NB4 (cell line): ENCODE results near the gene TTLL5.

ENCODE experiments used
- DNase-seq: peaks from one replicate; pipeline ENCODE4 v3.0.0; 2010; ENCODE audit warnings: low read depth
- H3K4me3 ChIP-seq: one replicate; pipeline ENCODE4 v1.5.1; 2011; ENCODE audit warnings: mild to moderate bottlenecking, low read depth, low read length, moderate library complexity
- MYC ChIP-seq: IDR thresholded peaks from 2 replicates; pipeline ENCODE4 v1.6.1; 2011; ENCODE audit warnings: low read depth, low read length
- POLR2A ChIP-seq: IDR thresholded peaks from 2 replicates; pipeline ENCODE4 v1.6.1; 2011; ENCODE audit warnings: mild to moderate bottlenecking; ENCODE audit not compliant: insufficient read length; ENCODE audit errors: extremely low read depth
- TF ChIP-seq, protein P1 (sequence below): IDR thresholded peaks from one replicate; pipeline ENCODE4 v1.5.1; 2012; ENCODE audit warnings: low read depth, low read length
- TF ChIP-seq, protein P2 (sequence below): IDR thresholded peaks from 2 replicates; pipeline ENCODE4 v1.6.1; 2011; ENCODE audit warnings: low read depth, low read length

TTLL5 gene

DNA sequence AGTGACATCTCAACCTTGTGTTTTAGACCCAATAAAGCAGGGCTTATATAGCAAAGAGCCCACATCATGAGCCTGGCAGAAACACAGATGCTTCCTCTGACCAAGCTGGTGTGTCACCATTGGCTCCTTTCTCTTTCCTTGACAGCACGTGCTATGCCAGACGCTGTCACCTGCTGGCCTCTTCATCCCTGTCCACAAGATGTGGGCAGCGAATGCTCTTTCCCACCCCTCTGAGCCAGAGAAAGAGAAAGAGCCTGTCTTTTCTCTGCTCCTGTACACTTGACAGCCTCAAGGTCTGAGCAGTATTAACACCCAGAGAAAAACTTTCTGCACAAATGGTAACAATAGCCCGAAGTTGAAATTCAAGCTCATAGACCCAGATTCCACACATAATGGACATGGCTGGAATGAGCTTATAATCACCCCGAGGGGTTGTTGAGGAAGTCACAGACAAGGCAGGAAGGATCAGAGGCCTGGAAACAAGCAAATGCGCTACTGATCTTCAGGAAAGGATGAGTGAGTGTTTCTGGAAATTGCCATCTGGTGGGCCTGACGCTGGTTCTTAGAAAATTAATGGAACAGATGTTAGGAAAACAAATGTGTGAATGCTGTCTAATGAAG, 311.9 kb downstream of the TTLL5 start:
- no peak for DNase-seq
- TF ChIP-seq POLR2A (no peak), MYC (no peak)
- TF ChIP-seq, protein P1, sequence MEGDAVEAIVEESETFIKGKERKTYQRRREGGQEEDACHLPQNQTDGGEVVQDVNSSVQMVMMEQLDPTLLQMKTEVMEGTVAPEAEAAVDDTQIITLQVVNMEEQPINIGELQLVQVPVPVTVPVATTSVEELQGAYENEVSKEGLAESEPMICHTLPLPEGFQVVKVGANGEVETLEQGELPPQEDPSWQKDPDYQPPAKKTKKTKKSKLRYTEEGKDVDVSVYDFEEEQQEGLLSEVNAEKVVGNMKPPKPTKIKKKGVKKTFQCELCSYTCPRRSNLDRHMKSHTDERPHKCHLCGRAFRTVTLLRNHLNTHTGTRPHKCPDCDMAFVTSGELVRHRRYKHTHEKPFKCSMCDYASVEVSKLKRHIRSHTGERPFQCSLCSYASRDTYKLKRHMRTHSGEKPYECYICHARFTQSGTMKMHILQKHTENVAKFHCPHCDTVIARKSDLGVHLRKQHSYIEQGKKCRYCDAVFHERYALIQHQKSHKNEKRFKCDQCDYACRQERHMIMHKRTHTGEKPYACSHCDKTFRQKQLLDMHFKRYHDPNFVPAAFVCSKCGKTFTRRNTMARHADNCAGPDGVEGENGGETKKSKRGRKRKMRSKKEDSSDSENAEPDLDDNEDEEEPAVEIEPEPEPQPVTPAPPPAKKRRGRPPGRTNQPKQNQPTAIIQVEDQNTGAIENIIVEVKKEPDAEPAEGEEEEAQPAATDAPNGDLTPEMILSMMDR, result no peak
- TF ChIP-seq, protein P2, sequence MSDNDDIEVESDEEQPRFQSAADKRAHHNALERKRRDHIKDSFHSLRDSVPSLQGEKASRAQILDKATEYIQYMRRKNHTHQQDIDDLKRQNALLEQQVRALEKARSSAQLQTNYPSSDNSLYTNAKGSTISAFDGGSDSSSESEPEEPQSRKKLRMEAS, result no peak
- H3K4me3 ChIP-seq, result no peak overlapping the region

DNA sequence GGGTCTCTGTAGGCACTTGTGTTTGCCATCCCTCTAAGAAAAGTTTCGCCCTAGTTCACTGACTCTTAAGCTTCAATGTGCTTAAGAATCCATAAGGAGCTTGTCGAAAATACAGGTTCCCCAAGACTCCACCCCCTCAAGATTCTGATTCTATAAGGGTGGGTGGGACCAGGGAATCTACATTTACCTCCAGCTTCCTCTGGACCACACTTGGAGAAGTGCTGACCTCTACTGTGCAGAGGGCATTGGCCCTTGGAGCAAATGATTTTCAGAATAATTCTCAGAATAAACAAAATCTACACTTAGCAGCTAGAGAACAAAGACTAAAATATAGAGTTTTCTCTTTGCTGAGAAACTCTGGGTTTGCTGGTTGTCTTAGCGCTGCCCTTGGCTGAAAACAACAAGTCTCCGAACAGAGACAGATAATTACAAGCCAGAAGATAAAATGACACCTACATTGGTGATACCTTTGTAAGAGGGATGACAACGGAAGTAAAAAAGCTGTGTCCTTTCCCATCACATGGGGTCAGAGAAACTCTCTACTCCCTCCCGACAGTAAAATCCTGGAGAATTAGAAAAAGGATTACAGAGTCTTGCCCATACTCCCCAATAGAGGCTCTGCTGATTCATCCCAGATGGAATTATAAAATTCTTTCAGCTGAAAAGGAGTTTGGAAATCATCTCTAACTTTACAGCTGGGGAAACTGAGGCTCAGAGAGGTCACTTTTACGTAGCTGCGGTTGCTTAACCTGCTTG, 316.0 kb downstream of the TTLL5 start:
- no peak overlapping the region for H3K4me3 ChIP-seq
- no peak for DNase-seq
- TF ChIP-seq, protein P2, result no peak
- TF ChIP-seq POLR2A (no peak), MYC (no peak)
- TF ChIP-seq, protein P1, result no peak

GRCh38 chr14:75977582-75977943, 316.5 kb downstream of the TTLL5 start:
- TF ChIP-seq MYC (no peak), POLR2A (no peak)
- TF ChIP-seq, protein P2, result no peak
- TF ChIP-seq, protein P1, result no peak
- no peak for DNase-seq
- H3K4me3 ChIP-seq, result no peak overlapping the region

- no peak for DNase-seq
- H3K4me3 ChIP-seq, result no peak overlapping the region
- no peak for TF ChIP-seq POLR2A
Measured at GRCh38 chr14:75978249-75978731, 317.2 kb downstream of the TTLL5 start.

GRCh38 chr14:75979071-75979571, 318.1 kb downstream of the TTLL5 start:
- DNase-seq, result peak; percentile 19
- TF ChIP-seq, protein P2, result no peak
- TF ChIP-seq POLR2A (no peak), MYC (no peak)
- TF ChIP-seq, protein P1, result peak; percentile 34
- H3K4me3 ChIP-seq, result no peak overlapping the region
